Muscle of back (tissue), 11 donors: ENCODE measurements around the gene SCN4B. TPM values are rescaled to one million over a fixed set of nuclear protein-coding genes. Genes with fewer than 3 reads are reported as not detected.

Experiments used
- DNase-seq, 3 donors: peaks; one replicate each; pipeline versions ENCODE4 v3.0.0 to v3.0.0-alpha.2; 2013
- polyA plus RNA-seq, 10 donors: library from polyadenylated mRNA; unstranded; fragments of 120-200 nt; gene quantifications; one replicate each; pipeline ENCODE4 v1.2.1, GENCODE V29; 2013; ENCODE audit not compliant: insufficient read length in 10 of 10

SCN4B gene
- polyA plus RNA-seq, 10 donors = 2.2 to 6.1 (median 3.4) TPM

DNA sequence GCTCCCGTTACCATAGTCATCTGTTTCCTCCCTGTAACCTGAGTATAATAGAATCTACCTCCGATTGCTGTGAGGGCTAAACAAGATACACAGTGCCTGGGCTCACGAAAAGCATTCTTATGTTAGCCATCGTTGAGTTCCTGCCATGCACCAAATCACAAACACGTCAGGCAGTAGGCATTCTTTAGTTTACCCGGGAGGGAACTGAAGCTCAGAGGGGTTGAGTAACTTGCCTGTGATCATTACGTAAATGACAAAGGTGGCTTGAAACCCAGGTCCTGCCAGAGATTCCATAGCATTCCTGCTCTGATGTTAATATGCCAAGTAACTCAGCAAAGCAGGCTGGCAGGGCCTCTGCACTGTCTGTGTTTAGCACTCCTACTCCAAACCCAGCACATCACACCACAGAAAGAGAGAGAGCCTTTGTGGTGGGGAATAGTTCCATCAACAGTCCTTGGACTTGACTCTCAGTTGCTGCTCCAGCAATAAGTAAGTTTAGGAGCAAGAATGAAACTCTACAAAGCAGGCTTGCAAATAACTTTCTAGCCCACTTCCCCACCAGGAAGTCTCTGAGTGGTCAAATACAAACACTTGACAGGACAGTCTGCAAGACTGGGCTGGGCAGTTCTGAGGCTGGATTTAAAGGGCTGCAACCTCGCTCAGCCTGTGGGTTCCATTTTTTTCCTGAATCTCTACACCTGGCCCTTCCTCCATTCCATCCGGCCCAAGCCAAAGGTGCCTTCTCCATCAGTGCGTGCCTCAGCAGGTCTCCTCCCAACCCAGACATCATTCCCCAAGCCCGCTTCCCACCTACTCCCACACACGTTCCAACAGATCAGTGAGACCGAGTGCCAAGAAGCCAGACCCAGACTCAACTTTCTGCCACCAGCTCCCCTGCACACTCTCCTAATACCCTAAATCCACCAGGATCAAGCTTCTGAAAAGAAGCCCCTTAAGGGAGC, 22.7 kb upstream of the SCN4B start:
- no peak for DNase-seq

GRCh38 chr11:118174006-118174567, 21.5 kb upstream of the SCN4B start:
- DNase-seq = no peak

DNA sequence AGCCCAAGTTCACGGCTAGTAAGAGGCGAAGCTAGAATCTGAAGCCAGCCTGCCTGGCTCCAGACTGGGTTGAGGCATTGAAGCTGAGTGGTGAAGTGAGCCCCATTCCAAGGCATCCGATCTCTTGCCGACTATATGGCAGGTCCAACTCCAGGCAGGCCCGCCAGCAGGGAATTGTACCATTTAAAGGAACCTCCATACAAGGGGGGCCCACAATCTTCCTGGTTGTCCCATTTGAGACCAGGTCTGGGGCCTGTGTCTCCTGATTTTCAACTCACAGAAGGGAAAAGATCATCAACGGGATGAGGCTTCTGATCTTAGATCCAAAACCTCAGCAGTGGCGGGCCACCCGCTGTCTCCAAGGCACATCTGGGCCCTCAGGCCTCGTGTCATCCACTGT, 19.7 kb upstream of the SCN4B start:
- no peak for DNase-seq

DNA sequence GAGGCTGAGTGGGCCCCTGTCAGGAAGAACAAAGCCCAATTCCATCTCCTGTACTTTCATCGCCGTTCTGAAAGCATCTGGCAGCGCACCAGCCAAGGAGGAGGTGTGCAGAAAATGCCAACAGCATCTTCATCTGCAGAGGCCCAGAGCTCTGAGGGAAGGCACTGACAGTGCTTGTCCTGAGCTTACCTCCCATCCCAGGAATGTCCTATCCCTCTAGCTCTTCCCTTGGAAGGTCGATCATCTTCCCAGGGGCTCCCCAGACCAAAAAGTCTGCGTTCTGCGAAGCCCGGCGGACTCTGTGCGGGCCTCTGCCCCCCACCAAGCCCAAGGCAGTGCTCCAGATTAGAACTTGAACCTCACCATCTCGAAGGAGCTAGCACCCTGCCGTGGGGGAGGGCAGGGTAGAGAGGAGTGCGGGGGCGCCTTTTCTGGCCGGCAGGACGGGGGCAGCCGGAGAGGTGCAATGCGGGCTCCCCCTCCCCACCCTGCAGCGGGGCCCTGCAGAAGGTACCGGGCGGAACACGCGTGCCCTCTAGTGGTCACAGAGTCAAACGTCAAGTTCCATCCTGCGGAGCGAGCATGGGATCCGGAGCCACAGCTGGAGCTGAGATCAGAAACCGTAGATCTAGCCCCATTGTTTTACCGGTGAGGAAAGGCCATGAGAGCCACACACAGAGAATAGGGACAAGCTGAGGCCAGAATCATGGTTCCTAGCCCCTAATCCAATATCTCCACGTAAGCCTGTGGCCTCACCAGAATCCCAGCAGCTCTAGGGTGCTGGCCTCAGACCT, 18.8 kb upstream of the SCN4B start:
- DNase-seq = peak; percentile 65 to 87 (median 81)

DNA sequence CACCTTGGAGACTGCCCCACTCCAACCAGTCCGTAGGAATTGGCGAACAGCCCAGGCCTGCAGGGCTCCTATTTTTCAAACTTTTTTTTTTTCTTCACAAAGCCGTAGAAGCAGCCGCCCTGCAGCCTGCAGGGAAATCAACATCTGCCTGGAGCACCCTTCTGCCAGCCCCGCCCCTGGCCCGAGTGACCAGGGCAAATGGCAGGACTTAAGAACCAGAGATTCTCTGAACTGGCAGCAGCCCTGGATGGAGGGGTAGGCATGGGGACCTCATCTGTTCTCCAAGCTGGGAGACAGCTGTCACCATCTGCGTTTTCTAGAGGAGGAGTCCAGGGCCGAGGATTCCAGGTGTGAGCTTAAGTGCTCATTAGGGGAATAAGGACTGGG, 18.3 kb upstream of the SCN4B start:
- no peak for DNase-seq

DNA sequence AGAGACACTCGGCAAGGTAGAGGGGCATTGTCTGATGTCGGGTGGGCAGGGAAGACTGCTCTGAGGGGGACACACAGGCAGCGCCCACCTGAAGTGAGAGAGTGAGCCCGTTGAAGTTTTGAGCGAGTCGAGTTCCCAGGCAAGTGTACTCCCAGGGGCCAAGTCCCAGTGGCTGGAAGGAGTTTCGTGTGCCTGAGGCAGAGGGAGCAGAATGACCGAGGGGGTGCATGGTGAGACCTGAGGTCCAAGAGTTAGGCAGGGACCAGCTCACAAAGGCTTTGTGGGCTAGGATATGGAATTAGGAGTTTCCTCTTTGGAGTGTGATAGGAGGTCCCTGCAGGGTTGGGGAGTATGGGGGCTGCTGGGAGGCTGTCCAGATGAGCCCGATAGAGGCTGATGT, 17.6 kb upstream of the SCN4B start:
- no peak for DNase-seq

GRCh38 chr11:118169300-118170140, 16.9 kb upstream of the SCN4B start:
- DNase-seq = no peak

GRCh38 chr11:118168751-118169150, 16.1 kb upstream of the SCN4B start:
- DNase-seq = no peak

GRCh38 chr11:118168316-118168715, 15.7 kb upstream of the SCN4B start:
- no peak for DNase-seq

DNA sequence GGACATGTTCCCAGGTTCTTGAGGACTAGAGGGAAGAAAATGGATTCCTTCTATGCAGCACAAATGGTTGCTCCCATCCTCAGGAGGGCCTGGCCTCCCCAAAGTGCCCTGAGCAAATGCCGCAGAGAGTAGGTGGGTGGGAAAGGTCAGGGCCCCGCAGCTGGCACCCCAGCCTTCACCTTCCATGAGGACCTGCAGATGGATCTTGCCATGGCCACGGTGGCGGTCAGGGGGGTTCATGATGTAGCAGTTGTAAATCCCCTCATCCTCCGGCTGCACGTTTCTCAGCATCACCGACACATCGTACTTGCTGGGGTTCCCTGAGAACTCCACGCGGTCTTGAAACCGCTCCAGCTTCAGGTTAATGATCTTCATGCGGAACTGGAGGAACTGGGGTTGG, 15.3 kb upstream of the SCN4B start:
- no peak for DNase-seq

GRCh38 chr11:118167253-118167652, 14.6 kb upstream of the SCN4B start:
- no peak for DNase-seq

GRCh38 chr11:118166641-118167040, 14.0 kb upstream of the SCN4B start:
- DNase-seq = no peak

- DNase-seq = no peak
These were observed 12.3 kb upstream of the SCN4B start for GRCh38 chr11:118164885-118165284.

GRCh38 chr11:118163494-118163893, 10.9 kb upstream of the SCN4B start:
- DNase-seq = no peak

GRCh38 chr11:118162846-118163245, 10.2 kb upstream of the SCN4B start:
- no peak for DNase-seq

DNA sequence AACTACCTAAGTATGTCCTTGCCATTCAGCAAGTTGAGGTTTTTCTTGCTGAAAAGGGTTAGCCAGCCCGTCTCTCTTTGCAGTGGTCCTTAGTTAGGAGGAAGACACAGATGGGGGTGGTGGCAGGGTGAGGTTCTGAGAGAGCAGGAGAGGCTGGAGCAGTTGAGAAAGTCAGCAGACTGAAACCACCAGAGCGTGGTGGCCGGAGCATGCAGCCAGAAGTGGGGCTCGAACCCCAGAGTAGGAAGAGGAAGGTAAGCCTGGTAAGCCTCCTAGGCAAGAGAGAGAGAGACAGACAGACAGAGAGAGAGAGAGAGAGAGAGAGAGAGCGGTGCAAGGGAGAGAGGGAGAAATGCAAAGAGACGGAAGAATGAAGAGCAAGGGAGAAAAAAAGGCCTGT, 9.2 kb upstream of the SCN4B start:
- DNase-seq = no peak

- DNase-seq = no peak
These were observed 4.7 kb upstream of the SCN4B start for GRCh38 chr11:118157186-118157895.

DNA sequence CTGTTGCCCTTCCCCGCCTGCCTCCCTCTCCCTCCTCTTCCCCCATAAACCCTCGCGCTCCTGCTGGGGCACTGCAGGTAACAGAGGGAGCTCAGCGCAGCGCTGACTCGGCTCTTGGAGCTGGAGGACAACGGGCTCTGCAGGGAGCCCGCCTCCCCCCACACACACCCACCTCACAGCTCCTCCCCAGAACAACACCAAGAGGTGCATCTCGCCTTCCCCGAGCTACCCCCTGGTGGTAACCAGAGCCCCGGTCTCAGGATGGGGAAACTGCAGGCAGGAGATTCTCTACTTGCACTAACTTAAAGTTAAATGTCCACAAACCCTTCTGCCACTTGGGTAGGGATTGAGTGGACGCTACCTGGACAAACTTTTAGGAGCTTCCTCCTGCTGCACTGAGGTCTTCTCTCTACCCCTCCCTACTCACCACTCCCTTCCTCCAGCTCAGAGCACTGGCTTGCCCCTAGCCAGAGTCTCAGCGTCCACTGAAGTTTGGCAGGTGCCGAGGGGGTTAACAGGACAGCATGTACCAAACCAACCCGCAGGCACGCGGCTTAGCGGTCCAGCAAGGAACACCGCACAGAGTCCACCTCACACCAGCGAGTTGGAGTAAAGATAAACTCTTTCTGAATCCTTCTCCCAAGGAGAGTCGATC, 4.0 kb upstream of the SCN4B start:
- DNase-seq = no peak

- DNase-seq = no peak
These were observed 3.3 kb upstream of the SCN4B start for GRCh38 chr11:118155776-118156530.

GRCh38 chr11:118154641-118155040, 2.0 kb upstream of the SCN4B start:
- DNase-seq = no peak
